Measurements from ENCODE around the gene BCAS2.
A peak's percentile ranks its signal among the peaks of the same experiment; 100 is the strongest.

- TF ChIP-seq, protein P1, sequence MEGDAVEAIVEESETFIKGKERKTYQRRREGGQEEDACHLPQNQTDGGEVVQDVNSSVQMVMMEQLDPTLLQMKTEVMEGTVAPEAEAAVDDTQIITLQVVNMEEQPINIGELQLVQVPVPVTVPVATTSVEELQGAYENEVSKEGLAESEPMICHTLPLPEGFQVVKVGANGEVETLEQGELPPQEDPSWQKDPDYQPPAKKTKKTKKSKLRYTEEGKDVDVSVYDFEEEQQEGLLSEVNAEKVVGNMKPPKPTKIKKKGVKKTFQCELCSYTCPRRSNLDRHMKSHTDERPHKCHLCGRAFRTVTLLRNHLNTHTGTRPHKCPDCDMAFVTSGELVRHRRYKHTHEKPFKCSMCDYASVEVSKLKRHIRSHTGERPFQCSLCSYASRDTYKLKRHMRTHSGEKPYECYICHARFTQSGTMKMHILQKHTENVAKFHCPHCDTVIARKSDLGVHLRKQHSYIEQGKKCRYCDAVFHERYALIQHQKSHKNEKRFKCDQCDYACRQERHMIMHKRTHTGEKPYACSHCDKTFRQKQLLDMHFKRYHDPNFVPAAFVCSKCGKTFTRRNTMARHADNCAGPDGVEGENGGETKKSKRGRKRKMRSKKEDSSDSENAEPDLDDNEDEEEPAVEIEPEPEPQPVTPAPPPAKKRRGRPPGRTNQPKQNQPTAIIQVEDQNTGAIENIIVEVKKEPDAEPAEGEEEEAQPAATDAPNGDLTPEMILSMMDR (conservative IDR thresholded peaks at IDR 0.05; ENCODE audit: low read depth in 2 of 2) = peak in 1 of 2 experiments; percentile 61; a peak in 3 of 4 replicates
- TF ChIP-seq EZH2 (IDR thresholded peaks at IDR 0.05; ENCODE audit: low read depth, unreplicated experiment) (no peak), EZH2phosphoT487 (IDR thresholded peaks at IDR 0.05; ENCODE audit: unreplicated experiment) (no peak), ETS1 (IDR thresholded peaks at IDR 0.05) (no peak), ZNF331 (CRISPR knock-in tag; IDR thresholded peaks at IDR 0.05; ENCODE audit: low read depth) (no peak), POLR2AphosphoS5 (IDR thresholded peaks at IDR 0.05; ENCODE audit: low read depth) (no peak), ZNF462 (CRISPR knock-in tag; IDR thresholded peaks at IDR 0.05) (no peak), JUNB (IDR thresholded peaks at IDR 0.05; ENCODE audit: unreplicated experiment) (no peak), STAT1 (IDR thresholded peaks at IDR 0.05; ENCODE audit: unreplicated experiment) (no peak), ZNF114 (CRISPR knock-in tag; IDR thresholded peaks at IDR 0.05) (no peak), CREB1 (CRISPR knock-in tag; IDR thresholded peaks at IDR 0.05; ENCODE audit: low read depth) (no peak), NANOG (IDR thresholded peaks at IDR 0.05; ENCODE audit: borderline replicate concordance) (no peak), REST (IDR thresholded peaks at IDR 0.05; ENCODE audit: unreplicated experiment) (no peak)
These were observed 22.9 kb downstream of the BCAS2 start for GRCh38 chr1:114558544-114558943.

Measured in GM23338 (cell line).